GM12873 (cell line): ENCODE results near the gene TIMM23.

ENCODE experiments used
- CTCF ChIP-seq: IDR thresholded peaks from 2 replicates; pipeline ENCODE4 v1.5.1; 2012; ENCODE audit warnings: low read depth, mild to moderate bottlenecking, moderate library complexity, low read length, control low read depth; ENCODE audit not compliant: insufficient read depth; ENCODE audit errors: missing control alignments

TIMM23 gene

GRCh38 chr10:46002916-46003693 lies 30.8 kb downstream of the TIMM23 start:
- no peak for TF ChIP-seq CTCF

- no peak for TF ChIP-seq CTCF
These were observed 32.7 kb downstream of the TIMM23 start for GRCh38 chr10:46004963-46005362.

GRCh38 chr10:46005383-46005782 lies 33.1 kb downstream of the TIMM23 start:
- no peak for TF ChIP-seq CTCF

DNA sequence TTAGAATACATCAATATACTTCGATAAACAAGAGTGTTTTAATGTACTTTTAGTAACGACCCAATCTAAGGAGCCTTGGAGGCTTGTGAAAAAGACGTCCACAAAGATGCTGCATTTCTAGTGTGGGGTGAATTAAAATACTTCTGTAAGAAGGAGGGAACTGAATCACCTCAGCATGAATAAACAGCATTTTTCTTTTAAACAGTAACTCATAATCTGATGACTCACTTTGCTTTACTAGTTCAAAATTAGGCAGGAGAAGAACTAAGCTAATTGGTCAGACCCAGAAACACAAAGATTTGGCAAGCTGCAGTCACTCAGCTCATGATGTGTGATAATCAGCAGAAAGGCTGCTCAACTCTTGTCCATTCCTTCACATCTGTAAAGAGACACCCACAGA lies 33.9 kb downstream of the TIMM23 start:
- no peak for TF ChIP-seq CTCF

DNA sequence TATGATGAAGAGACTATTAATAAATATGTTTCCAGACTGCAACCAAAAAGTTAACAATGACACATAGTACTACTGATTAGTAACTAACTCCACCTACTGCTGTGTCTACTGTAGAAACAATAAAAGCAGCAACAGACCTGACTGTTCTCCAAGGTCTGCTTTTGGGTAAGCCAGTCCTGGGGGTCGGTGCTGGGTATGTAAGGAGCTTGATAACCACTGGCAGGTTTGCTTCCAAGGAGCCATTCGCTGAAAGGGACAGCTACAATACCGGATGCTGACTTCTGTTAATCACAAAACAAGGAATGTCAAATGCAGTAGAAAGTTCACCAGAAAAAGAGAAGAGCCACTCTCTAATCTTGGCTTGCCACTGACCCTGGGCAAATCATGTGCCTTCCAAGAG lies 40.5 kb downstream of the TIMM23 start:
- no peak for TF ChIP-seq CTCF

GRCh38 chr10:46014206-46014605 lies 41.9 kb downstream of the TIMM23 start:
- no peak for TF ChIP-seq CTCF

DNA sequence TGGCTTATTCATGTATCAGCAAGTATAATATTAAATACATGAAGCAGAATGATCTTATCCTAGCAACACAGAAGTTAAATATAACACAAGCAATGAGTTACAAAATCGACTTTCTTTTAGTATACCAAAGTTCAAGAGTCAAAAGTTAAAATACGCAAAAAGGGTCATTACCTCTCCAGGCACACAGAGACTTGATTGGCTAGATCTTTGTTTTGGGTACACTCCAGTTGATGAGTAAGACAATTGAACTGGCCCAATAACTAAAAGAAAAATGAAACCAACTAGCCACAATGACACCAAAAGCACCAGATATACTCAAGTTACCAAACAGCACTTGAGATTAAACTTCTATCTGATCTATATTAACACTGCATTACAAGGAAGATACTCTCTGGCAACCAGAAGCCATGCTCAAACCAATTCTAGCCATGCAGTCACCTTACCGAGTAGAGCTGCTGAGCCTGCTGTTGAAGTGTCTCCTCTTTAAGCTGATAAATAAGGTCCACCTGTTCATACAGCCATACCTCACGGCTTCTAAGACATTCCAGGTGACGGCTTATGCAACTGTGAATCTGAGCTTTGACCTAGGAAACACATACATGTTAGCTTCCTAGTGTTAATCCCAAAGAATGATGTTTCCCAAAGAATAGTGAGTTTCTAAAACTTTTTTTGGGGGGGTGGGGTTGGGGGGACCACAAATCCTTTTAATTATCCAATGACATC lies 42.6 kb downstream of the TIMM23 start:
- no peak for TF ChIP-seq CTCF
